ENCODE results near the gene HNRNPR.
"Not testable (repeated sequence)": the region's sequence is repeated elsewhere in the genome, so short reads cannot be mapped to it uniquely, and the experiment has no call there.

Gene HNRNPR

GRCh38 chr1:23344111-23344986, at the start of gene HNRNPR:
HNRNPR (minus strand) TSS chr1:23344284; CDS start chr1:23341008, 3,276 bp downstream.
- peak; percentile 99 for DNase-seq

GRCh38 chr1:23393706-23394105, 49.6 kb upstream of the HNRNPR start:
- no peak for DNase-seq

- DNase-seq = no peak
Measured at GRCh38 chr1:23392125-23392855, 48.2 kb upstream of the HNRNPR start.

- DNase-seq = no peak
Measured at GRCh38 chr1:23389837-23390321, 45.8 kb upstream of the HNRNPR start.

DNA sequence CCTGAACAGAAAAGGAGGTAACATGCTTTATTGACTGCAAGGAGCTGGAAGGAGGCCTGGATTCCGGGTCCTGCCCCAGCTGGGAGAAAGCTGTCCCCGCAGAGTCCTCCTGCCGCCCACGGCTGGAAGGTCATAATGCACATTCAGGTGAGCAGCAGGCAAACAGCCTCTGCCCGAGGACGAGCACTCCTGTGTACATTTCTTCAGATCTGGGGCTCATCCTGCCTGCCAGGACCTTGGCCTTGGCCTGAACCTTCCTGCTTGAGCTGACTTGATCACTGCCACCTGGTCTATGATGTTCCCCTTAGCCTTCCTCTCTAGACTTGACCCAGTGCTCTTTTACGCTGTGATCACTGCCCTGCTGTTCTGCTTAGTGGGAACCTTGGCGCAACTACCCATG, 43.4 kb upstream of the HNRNPR start:
- no peak for DNase-seq

GRCh38 chr1:23385119-23385621, 41.1 kb upstream of the HNRNPR start:
- no peak for DNase-seq

GRCh38 chr1:23384312-23385058, 40.4 kb upstream of the HNRNPR start:
- no peak for DNase-seq

DNA sequence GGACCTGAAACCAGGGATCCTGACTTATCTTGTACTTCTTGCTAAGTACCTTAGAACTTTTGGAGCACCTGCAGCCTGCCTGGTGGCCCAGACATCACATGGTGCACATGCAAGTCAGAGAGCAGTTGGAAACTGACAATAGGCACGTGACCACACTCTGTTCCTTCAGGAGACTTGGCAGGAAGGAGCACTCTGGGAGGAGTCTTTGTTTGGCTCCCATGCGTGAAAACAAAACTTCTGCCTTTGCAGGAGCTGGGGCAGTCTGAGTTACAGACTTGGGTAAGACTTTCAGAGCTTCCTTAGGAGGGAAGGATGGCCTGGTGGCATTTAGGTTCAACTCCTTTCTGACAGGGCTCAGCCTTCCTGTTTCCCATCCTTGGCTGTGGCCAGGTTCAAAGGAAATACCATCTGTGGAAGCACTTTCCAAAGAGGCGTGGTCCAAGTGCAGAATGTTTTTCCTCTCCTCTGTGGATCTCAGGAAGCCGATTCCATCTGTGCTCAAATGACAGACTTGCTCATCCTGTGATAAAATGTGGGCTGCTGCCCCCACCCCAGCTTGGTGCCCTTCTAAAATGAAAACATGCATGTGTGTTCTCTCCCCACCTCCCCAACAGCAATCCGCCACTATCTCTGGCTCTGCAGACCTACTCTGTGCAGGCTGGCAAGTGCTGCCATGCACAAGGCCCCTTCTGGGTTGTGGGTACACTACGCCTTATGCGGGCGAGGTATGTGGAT, 39.7 kb upstream of the HNRNPR start:
- DNase-seq = no peak

DNA sequence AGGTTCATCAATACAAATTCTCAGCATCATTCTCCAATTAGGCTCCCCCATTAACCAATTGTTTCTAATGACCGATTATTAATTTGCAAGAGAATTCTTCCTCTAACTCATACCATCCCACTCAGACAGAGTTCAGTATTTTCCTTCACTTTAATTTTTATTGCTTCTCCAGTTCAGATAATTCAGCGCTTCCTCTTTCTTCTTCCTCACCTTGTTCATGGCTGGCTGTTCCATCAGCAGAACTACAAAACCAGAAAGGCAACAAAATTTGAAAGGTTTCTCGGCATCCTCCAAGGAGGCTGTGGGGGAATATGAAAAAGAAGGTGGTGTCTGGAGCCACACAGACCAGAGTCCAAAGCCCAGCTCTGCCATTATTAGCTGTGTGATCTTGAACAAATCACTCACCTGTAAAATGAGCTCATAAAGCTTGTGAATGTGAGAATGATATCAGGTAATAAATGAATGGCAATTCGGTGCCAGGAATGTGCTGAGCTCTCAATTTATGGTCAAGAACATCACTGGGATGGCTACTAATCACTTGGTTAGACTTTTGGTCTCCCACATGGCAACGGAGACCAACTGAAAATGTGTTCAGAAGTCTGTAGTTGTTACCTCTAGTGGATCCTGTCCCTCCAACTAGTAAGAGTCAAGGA, 37.3 kb upstream of the HNRNPR start:
- DNase-seq = no peak

GRCh38 chr1:23380719-23381118, 36.6 kb upstream of the HNRNPR start:
- DNase-seq = no peak

DNA sequence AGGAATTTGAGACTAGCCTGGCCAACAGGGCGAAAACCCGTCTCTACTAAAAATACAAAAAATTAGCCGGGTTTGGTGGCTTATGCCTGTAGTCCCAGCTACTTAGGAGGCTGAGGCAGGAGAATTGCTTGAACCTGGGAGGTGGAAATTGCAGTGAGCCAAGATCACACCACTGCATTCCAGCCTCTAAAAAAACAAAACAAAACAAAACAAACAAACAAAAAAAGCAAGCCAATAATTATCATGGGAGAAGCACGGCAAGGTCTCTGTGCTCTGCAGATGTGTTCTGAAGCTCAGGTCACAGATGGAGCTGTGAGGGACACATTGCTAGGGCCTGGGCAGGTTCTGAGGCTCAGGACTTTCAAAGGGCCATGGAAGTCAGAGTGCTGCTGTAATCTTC, 36.2 kb upstream of the HNRNPR start:
- not testable (repeated sequence) for DNase-seq

DNA sequence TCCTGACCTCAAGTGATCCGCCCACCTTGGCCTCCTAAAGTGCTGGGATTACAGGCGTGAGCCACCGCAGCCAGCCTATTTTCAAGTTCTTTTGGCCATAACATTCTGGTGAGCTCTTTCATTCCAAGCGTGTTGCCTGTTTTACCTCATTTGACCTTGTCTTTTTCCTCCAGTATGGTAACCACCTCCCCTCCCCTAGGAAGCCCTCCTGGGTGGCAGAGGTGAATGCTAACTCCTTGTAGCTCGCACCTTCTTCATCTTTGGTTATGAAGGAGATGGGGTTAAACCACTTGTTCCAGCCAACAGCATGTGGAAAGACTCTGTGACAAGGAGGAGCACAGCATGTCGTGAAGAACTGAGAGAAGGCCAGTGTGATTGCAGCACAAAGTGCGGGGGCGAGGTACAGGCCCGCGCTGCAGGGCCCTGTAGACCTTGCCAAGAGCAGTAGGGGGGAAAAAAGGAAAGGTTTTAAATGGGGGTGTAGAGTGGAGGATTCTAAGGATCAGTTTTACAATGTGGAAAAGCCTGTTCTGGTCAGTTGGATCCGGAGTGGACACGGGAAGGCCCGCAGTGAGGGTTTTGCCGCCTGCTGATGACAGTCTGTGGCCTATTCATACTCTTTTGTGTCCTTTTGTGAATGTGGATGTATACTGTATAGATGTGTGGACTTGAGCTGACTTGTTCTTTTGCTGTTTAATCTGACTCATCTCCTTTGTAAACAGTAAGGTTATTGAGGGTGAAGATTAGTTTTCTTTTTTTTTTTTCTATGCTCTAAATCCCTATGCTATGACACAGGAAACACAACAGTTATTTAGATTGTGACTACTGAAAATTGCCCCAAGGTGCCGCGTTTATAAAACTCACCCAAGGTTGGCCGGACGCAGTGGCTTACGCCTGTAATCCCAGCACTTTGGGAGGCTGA, 33.1 kb upstream of the HNRNPR start:
- no peak for DNase-seq

DNA sequence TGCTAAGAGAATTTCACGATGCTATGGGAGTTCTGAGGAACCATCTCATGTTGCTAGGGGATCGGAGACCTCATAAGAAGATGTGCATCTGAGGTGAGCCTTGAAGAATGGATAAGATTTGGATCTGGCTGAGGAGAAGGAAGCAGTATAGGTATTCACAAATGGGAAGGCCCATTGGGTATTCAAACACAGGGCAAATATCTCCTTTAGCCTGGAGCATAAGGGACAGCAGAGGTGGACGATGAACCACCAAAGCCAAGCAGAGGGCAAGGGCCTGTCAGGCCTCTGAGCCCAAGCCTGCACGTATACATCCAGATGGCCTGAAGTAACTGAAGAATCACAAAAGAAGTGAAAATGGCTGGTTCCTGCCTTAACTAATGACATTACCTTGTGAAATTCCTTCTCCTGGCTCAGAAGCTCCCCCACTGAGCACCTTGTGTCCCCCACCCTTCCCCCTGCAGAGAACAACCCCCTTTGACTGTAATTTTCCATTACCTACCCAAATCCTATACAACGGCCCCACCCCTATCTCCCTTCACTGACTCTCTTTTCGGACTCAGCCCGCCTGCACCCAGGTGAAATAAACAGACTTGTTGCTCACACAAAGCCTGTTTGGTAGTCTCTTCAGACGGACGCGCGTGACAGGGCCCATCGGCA, 30.1 kb upstream of the HNRNPR start:
- DNase-seq = not testable (repeated sequence)

- no peak for DNase-seq
Measured at GRCh38 chr1:23371987-23372880, 28.1 kb upstream of the HNRNPR start.

DNA sequence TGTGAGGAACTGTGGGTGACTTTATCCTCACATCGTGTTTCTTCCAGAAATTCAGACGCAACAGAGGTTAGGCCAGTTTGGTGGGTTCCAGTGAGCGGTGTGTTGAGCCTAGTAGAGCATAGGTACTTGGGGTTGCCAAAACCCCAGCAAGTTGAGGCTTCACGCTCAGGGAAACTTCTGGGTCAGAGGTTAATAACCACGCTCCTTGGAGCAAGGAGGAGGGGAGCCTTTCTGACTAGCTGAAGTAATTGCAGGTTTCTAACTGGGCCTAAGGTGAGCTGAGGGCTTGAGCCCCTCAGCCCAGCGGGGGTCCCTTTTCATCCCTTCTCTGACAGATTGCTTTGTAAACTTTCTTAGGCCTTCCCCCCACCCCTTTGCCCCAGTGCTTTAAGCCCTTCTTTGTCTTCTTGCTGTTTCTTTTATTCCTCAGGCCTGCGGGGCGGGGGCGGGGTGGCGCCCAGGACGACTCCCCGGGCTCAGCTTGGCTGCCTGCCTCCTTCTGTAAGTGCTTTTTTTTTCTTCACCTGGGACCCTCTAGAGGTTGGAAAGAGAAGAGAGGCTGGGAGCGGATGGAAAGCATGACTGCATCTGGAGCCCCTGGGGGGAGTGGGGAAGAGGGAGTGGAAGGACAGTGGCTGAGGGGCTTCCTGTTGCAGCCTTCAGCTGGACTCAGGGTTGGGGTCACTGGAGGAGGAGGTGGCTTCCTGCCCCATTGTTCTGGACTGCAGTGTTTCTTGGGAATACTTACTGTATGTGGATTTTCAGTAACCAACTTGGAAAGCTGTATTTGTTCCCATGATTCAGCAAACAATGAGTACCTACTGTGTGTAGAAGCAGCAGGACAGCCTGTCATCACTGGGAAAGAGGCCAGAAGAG, 26.9 kb upstream of the HNRNPR start:
- DNase-seq = no peak

DNA sequence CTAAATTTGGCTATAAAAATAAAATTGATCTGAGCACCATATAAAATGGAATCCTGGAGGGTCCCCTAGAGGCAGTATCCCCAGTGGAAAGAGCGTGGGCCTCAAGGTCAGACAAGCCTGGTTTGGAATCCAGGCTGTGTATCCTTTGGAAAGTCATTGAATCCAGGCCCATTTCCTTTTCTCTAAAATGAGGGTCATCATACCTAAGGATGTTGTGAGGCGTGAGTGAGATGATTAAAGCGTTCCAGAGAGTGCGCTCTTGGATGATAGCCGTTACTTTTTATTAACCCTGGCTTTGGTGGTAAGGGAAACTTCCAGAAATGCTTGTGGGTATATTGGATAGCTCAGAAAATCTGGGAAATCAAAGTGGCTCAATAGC, 26.2 kb upstream of the HNRNPR start:
- DNase-seq = no peak

DNA sequence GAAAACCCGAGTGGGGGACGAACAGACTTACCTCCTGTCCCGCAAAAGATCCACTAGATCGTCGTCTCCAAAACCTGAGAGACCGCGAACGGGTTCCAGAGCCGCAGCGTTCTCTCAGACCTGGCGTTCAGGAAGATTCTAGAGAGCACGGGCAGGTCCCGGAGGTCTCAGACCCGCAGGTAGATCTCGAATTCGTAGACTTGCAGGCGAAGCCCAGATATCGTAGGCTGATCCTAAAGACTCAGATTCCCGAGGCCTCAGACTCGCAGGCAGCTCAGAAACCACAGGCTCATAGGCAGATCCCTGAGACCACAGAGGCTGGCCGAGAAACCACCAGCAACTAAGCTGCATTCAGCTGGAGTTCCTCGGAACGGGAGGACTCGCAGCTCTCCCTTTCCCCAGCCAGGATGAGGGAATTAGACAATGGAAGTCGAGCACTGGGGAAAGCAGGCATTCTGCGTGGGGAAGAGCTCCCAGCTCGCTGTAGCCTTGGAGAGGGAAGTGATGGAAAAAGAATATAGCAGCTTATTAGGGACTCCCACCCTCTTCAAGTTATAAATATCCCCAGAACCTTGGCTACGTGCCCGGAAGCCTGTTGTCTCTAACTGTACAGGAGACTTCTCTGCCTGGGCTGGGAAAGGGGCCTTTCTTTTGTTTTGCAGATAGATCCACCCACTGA, 25.4 kb upstream of the HNRNPR start, which contains the start of gene ZNF436:
TSS of gene ZNF436 (minus strand) at position 502 of the 679 bp plus-strand sequence. CDS start 1,831 bp downstream, outside the sequence.
- peak; percentile 92 for DNase-seq

Measured in NCI-H2107 (cell line).